IPS-20b (cell line): Measurements from ENCODE around the gene CLIC3.

Experiments used
- H3K27ac ChIP-seq: one replicate; pipeline ENCODE4 v1.5.1; 2013; ENCODE audit warnings: low read length
- H3K27me3 ChIP-seq: 2 replicates; pipeline ENCODE4 v1.6.1; 2013; ENCODE audit warnings: mild to moderate bottlenecking, low read length, inconsistent platforms; ENCODE audit not compliant: insufficient read depth
- H3K36me3 ChIP-seq: 2 replicates; pipeline ENCODE4 v1.6.1; 2013; ENCODE audit warnings: low read depth, mild to moderate bottlenecking, inconsistent platforms, low read length, moderate library complexity; ENCODE audit not compliant: insufficient read depth
- H3K4me1 ChIP-seq: 2 replicates; pipeline ENCODE4 v1.6.1; 2013; ENCODE audit warnings: mild to moderate bottlenecking, control low read depth, inconsistent platforms, low read length, moderate library complexity; ENCODE audit not compliant: insufficient read depth
- H3K4me3 ChIP-seq: 2 replicates; pipeline ENCODE4 v1.5.1; 2013; ENCODE audit warnings: mild to moderate bottlenecking, low read length, inconsistent platforms
- H3K9ac ChIP-seq: 2 replicates; pipeline ENCODE4 v1.6.1; 2013; ENCODE audit warnings: low read depth, mild to moderate bottlenecking, inconsistent platforms, low read length, moderate library complexity
- H3K9me3 ChIP-seq: 2 replicates; pipeline ENCODE4 v1.6.1; 2013; ENCODE audit warnings: mild to moderate bottlenecking, low read depth, low read length, inconsistent platforms; ENCODE audit not compliant: insufficient read depth

CLIC3 gene

GRCh38 chr9:136972743-136973142, 23.6 kb downstream of the CLIC3 start:
- peaks cover 10% of the 10 kb centered on the region for H3K27me3 ChIP-seq
- H3K27ac ChIP-seq, result no peak overlapping the region
- no peak overlapping the region for H3K4me3 ChIP-seq
- no peaks in the 10 kb centered on the region for H3K36me3 ChIP-seq
- no peaks in the 10 kb centered on the region for H3K9me3 ChIP-seq
- H3K4me1 ChIP-seq, result no peaks in the 10 kb centered on the region; the same call in 1 of the 2 replicates
- no peak overlapping the region for H3K9ac ChIP-seq

GRCh38 chr9:136972335-136972734, 24.0 kb downstream of the CLIC3 start:
- no peak overlapping the region for H3K4me3 ChIP-seq
- H3K36me3 ChIP-seq, result no peaks in the 10 kb centered on the region
- H3K9ac ChIP-seq, result no peak overlapping the region
- H3K4me1 ChIP-seq, result no peaks in the 10 kb centered on the region; the same call in 1 of the 2 replicates
- no peak overlapping the region for H3K27ac ChIP-seq
- H3K9me3 ChIP-seq, result no peaks in the 10 kb centered on the region
- H3K27me3 ChIP-seq, result peaks cover 6% of the 10 kb centered on the region

GRCh38 chr9:136971746-136972145, 24.6 kb downstream of the CLIC3 start:
- H3K4me1 ChIP-seq, result no peaks in the 10 kb centered on the region
- H3K36me3 ChIP-seq, result no peaks in the 10 kb centered on the region

DNA sequence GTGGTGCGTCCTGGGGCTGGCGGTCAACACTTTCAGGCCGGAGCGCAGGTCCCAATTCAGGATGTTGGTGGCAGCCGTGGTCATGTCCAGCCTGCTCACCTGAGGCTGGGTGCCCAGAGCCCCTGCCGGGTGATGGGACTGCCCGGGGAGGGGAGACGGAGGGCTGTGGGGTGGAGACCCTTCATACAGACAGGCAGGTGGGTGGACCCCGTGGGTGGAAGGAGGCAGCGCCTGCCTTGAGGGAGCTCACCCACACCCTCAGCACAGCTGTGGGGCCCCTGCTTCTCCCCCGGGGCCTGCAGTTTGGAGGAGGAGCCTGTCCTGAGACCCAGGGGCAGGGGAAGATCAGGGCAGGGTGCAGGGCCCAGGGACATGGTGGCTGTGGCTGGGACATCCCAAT, 26.0 kb downstream of the CLIC3 start:
- Histone ChIP-seq H3K9me3 (no peaks in the 10 kb centered on the region), H3K9ac (no peak overlapping the region), H3K36me3 (no peaks in the 10 kb centered on the region), H3K4me3 (no peak overlapping the region), H3K4me1 (no peaks in the 10 kb centered on the region), H3K27ac (no peak overlapping the region), H3K27me3 (no peaks in the 10 kb centered on the region)

More at GRCh38 chr9:136971746-136972145, 24.6 kb downstream of the CLIC3 start:
- Histone ChIP-seq H3K27me3 (no peaks in the 10 kb centered on the region), H3K27ac (no peak overlapping the region), H3K4me3 (no peak overlapping the region), H3K9ac (no peak overlapping the region), H3K9me3 (no peaks in the 10 kb centered on the region)

GRCh38 chr9:136969774-136970173, 26.6 kb downstream of the CLIC3 start:
- H3K9me3 ChIP-seq, result no peaks in the 10 kb centered on the region
- H3K27me3 ChIP-seq, result no peaks in the 10 kb centered on the region
- H3K9ac ChIP-seq, result no peak overlapping the region
- H3K27ac ChIP-seq, result no peak overlapping the region
- no peaks in the 10 kb centered on the region for H3K36me3 ChIP-seq
- H3K4me1 ChIP-seq, result no peaks in the 10 kb centered on the region
- no peak overlapping the region for H3K4me3 ChIP-seq

DNA sequence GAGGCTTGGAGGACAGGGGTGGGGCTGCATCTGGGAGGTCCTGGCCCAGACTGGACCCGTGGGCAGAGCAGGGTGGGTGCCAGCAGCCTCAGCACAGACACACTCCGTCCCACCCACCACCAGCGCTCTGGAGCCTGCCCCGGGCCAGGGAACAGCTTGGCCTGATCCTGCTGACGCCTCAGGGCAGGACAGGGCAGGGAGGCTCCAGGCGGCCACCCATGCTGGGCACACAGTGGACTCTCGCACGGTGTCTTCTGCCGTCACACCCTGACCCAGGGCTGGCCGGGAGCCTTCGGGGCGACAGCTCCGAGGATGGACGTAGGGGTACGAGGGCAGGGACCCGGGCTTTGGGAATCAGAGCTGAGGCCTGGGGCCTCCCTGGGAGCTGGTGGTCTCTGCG, 27.2 kb downstream of the CLIC3 start:
- H3K4me3 ChIP-seq, result no peak overlapping the region
- no peak overlapping the region for H3K27ac ChIP-seq
- no peaks in the 10 kb centered on the region for H3K27me3 ChIP-seq
- no peaks in the 10 kb centered on the region for H3K36me3 ChIP-seq
- H3K9ac ChIP-seq, result no peak overlapping the region
- H3K9me3 ChIP-seq, result no peaks in the 10 kb centered on the region
- H3K4me1 ChIP-seq, result no peaks in the 10 kb centered on the region

- no peak overlapping the region for H3K27ac ChIP-seq
Measured at GRCh38 chr9:136968333-136969127, 27.8 kb downstream of the CLIC3 start.

GRCh38 chr9:136965771-136966484, 30.4 kb downstream of the CLIC3 start:
- peak overlapping the region; percentile 45; the same call in 1 of the 2 replicates for H3K9ac ChIP-seq
- no peaks in the 10 kb centered on the region for H3K36me3 ChIP-seq
- peak overlapping the region; percentile 8; the same call in 1 of the 2 replicates for H3K4me3 ChIP-seq
- no peaks in the 10 kb centered on the region for H3K9me3 ChIP-seq
- no peak overlapping the region for H3K27ac ChIP-seq
- H3K27me3 ChIP-seq, result no peaks in the 10 kb centered on the region
- no peaks in the 10 kb centered on the region for H3K4me1 ChIP-seq

More at GRCh38 chr9:136968333-136969127, 27.8 kb downstream of the CLIC3 start:
- Histone ChIP-seq H3K9me3 (no peaks in the 10 kb centered on the region), H3K4me1 (no peaks in the 10 kb centered on the region), H3K27me3 (no peaks in the 10 kb centered on the region), H3K9ac (no peak overlapping the region), H3K36me3 (no peaks in the 10 kb centered on the region), H3K4me3 (no peak overlapping the region)

DNA sequence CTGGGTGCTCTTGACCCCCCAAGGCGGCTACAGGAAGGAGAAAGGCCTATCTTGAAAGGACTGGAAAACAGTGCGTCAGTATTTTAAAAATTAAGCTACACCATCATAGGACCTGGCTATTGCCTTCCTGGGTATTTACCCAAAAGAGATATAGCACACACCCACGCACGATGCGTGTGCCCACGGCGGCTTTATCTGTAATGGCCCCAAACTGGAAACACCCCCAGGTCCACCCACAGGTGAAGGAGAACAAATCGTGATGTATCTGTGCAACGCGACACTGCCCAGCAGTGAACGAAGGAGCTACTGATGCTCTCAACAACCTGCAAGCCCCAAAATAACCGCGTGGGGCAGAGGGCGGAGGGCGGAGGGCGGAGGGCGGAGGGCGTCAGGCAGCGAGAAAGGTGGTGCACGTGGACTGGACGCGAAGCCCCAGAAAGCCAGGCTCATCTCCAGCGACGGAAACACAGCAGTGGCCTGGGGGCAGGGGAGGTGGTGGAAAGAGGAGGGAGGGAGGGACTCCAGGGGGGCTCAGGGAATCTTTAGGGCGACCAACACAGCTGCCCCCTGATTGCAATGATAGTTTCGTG, 31.4 kb downstream of the CLIC3 start:
- Histone ChIP-seq H3K4me3 (no peak overlapping the region), H3K9ac (no peak overlapping the region), H3K9me3 (no peaks in the 10 kb centered on the region), H3K4me1 (no peaks in the 10 kb centered on the region), H3K27ac (no peak overlapping the region), H3K27me3 (no peaks in the 10 kb centered on the region), H3K36me3 (no peaks in the 10 kb centered on the region)

DNA sequence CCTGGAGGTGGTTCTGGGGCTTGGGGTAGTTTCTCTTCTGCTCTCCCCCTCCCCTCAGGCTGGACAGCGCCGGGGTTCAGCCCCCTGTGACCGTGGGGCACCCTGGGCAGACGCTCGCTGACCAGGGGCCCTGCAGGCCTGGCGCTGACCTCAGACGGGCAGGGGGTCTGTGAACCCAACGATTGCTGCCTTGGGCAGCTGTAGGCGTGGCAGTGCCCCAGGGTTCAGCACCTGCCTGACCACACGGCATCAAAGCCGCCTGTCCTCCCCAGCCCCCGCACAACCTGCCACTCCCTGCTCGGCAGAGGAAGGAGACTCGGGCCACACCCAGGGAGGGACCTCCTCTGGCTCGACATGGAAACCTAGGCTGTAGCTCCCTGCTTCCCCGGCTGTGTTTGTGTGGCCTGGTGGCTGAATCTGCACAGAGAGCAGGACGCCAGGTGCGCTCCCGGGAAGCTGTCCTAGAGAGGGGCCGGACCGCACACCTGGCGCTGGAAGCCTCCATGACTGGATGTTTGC, 32.1 kb downstream of the CLIC3 start:
- H3K27ac ChIP-seq, result no peak overlapping the region

DNA sequence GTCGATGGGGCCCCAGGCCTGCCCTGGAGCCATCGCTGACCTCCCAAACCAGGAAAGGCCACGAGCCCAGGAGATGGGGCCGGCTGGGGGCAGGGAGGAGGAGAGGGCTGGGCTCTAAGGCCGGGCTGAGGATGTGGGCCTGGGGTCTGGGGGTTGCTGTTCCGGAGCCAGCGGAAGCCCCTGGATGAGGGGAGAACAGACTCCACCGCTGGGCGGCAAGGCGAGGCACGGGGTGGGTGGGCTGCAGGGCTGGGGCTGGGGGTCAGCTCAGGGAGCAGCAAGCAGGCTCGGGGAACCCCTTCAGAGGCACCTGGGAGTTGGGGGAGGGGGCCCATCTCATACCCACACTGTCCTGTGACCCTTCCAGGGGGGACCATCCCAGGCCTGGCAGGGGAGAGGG, 32.6 kb downstream of the CLIC3 start:
- Histone ChIP-seq H3K27ac (no peak overlapping the region), H3K27me3 (no peaks in the 10 kb centered on the region), H3K9me3 (no peaks in the 10 kb centered on the region)

More for the DNA sequence above, 32.1 kb downstream of the CLIC3 start:
- Histone ChIP-seq H3K9ac (no peak overlapping the region), H3K9me3 (no peaks in the 10 kb centered on the region), H3K27me3 (no peaks in the 10 kb centered on the region), H3K4me3 (no peak overlapping the region), H3K4me1 (no peaks in the 10 kb centered on the region), H3K36me3 (no peaks in the 10 kb centered on the region)

More for the DNA sequence above, 32.6 kb downstream of the CLIC3 start:
- H3K36me3 ChIP-seq, result no peaks in the 10 kb centered on the region
- no peaks in the 10 kb centered on the region for H3K4me1 ChIP-seq
- no peak overlapping the region for H3K4me3 ChIP-seq
- no peak overlapping the region for H3K9ac ChIP-seq
